Measurements from ENCODE around the gene SPTBN2.

- TF ChIP-seq POLR2AphosphoS5 (IDR thresholded peaks at IDR 0.05; ENCODE audit: low read depth) (no peak), GABPA (IDR thresholded peaks at IDR 0.05; ENCODE audit: low read depth) (no peak), REST (IDR thresholded peaks at IDR 0.05; ENCODE audit: insufficient replicate concordance, low read depth) (no peak)
These were observed 431 bp upstream of the SPTBN2 start for GRCh38 chr11:66729447-66729846.

Data from HL-60 (cell line).